ENCODE results near the gene COL4A2. TPM values are rescaled to one million over a fixed set of nuclear protein-coding genes. Genes with fewer than 3 reads are reported as not detected.
"Not testable (repeated sequence)": the region's sequence is repeated elsewhere in the genome, so short reads cannot be mapped to it uniquely, and the experiment has no call there.

COL4A2 gene
- total RNA-seq, 3 donors from 2014 or later: 0.63 to 1.2 (median 1.1) TPM

- DNase-seq (no peak), ATAC-seq (no peak)
- Mint-ChIP-seq H3K36me3 (ENCODE audit: insufficient read depth) (no peaks in the 10 kb centered on the region), H3K4me3 (no peak overlapping the region), H3K9me3 (no peaks in the 10 kb centered on the region), H3K4me1 (ENCODE audit: low read depth) (no peaks in the 10 kb centered on the region), H3K27me3 (ENCODE audit: low read depth) (peaks cover 62% of the 10 kb centered on the region)
Measured at GRCh38 chr13:110394371-110394841, 87.3 kb downstream of the COL4A2 start.

DNA sequence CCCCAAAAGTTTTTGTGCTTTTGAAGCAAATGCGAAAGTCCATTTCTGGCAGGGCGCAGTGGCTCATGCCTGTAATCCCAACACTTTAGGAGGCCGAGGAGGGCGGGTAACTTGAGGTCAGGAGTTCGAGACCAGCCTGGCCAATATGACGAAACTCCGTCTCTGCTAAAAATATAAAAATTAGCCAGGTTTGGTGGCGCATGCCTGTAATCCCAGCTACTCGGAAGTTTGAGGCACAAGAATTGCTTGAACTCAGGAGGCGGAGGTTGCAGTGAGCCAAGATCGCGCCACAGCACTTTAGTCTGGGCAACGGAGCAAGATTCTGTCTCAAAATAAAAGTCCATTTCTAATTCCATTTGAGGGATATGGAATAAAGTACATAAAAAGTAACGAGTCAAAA, 88.5 kb downstream of the COL4A2 start:
- not testable (repeated sequence) for H3K4me1 Mint-ChIP-seq (ENCODE audit: low read depth); H3K9me3 Mint-ChIP-seq; ATAC-seq; H3K4me3 Mint-ChIP-seq; H3K36me3 Mint-ChIP-seq (ENCODE audit: insufficient read depth); DNase-seq
- H3K27me3 Mint-ChIP-seq (ENCODE audit: low read depth): peaks cover 60% of the 10 kb centered on the region

GRCh38 chr13:110396476-110396875, 89.4 kb downstream of the COL4A2 start:
- ATAC-seq: no peak
- Mint-ChIP-seq H3K4me3 (no peak overlapping the region), H3K9me3 (no peaks in the 10 kb centered on the region), H3K36me3 (ENCODE audit: insufficient read depth) (no peaks in the 10 kb centered on the region), H3K4me1 (ENCODE audit: low read depth) (no peaks in the 10 kb centered on the region), H3K27me3 (ENCODE audit: low read depth) (peaks cover 58% of the 10 kb centered on the region)
- DNase-seq: no peak

DNA sequence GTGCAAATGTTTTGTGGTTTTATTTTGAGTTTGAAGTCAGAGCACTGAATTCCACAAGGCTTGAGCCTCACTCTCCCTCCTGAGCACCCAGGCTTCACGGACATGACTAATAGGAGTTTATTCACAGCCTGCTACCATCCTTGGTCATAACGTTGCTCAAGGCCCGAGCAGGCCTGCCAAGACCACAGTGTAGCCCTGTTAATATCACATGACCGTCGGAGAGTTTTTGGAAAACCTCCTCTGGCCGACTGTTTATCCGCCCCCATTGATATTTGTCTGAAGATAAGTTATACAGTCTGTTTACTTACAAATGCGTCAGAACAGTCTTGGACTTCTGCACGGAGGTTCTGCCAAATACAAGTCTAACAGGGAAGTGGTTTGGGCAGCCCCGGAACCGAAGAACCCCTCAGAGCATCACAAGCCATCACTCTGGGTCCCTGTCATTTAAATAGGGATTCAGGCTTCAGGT, 89.9 kb downstream of the COL4A2 start:
- Mint-ChIP-seq H3K9me3 (no peaks in the 10 kb centered on the region), H3K4me3 (no peak overlapping the region), H3K4me1 (ENCODE audit: low read depth) (no peaks in the 10 kb centered on the region), H3K27me3 (ENCODE audit: low read depth) (peaks cover 53% of the 10 kb centered on the region), H3K36me3 (ENCODE audit: insufficient read depth) (no peaks in the 10 kb centered on the region)
- DNase-seq (no peak), ATAC-seq (no peak)

GRCh38 chr13:110397436-110398115, 90.5 kb downstream of the COL4A2 start:
- ATAC-seq: no peak
- Mint-ChIP-seq H3K36me3 (ENCODE audit: insufficient read depth) (no peaks in the 10 kb centered on the region), H3K4me3 (no peak overlapping the region), H3K4me1 (ENCODE audit: low read depth) (no peaks in the 10 kb centered on the region), H3K27me3 (ENCODE audit: low read depth) (peaks cover 50% of the 10 kb centered on the region), H3K9me3 (no peaks in the 10 kb centered on the region)
- DNase-seq: no peak

GRCh38 chr13:110398564-110399507, 91.8 kb downstream of the COL4A2 start:
- DNase-seq (no peak), ATAC-seq (no peak)
- Mint-ChIP-seq H3K4me1 (ENCODE audit: low read depth) (no peaks in the 10 kb centered on the region), H3K36me3 (ENCODE audit: insufficient read depth) (no peaks in the 10 kb centered on the region), H3K9me3 (no peaks in the 10 kb centered on the region), H3K4me3 (no peak overlapping the region), H3K27me3 (ENCODE audit: low read depth) (peaks cover 50% of the 10 kb centered on the region)

DNA sequence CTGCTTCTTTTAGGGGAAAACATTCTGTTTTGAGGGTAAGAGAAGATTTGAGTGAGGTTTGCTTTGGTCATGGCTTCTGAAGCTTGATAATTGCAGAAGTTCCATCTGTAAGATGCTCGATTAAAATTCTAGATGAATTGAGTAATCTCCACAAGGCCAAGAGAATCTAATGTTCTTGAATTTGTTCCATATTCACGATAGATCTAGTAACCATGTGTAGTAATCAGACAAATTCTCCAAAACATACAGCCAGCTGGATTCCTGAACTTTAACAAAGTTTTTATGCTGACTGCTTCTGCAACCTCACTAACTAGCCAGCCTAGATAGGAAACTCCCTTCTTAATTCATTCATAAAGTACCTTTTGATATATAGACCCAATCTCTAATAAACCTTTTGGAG, 92.7 kb downstream of the COL4A2 start:
- Mint-ChIP-seq H3K27me3 (ENCODE audit: low read depth) (peaks cover 49% of the 10 kb centered on the region), H3K4me1 (ENCODE audit: low read depth) (no peaks in the 10 kb centered on the region), H3K4me3 (no peak overlapping the region), H3K36me3 (ENCODE audit: insufficient read depth) (no peaks in the 10 kb centered on the region), H3K9me3 (no peaks in the 10 kb centered on the region)
- ATAC-seq: no peak
- no peak for DNase-seq

GRCh38 chr13:110400786-110401533, 93.9 kb downstream of the COL4A2 start:
- no peak overlapping the region for H3K4me3 Mint-ChIP-seq
- no peaks in the 10 kb centered on the region for H3K4me1 Mint-ChIP-seq (ENCODE audit: low read depth)
- no peaks in the 10 kb centered on the region for H3K36me3 Mint-ChIP-seq (ENCODE audit: insufficient read depth)
- H3K9me3 Mint-ChIP-seq: no peaks in the 10 kb centered on the region
- no peak for DNase-seq
- H3K27me3 Mint-ChIP-seq (ENCODE audit: low read depth): peaks cover 50% of the 10 kb centered on the region
- no peak for ATAC-seq

DNA sequence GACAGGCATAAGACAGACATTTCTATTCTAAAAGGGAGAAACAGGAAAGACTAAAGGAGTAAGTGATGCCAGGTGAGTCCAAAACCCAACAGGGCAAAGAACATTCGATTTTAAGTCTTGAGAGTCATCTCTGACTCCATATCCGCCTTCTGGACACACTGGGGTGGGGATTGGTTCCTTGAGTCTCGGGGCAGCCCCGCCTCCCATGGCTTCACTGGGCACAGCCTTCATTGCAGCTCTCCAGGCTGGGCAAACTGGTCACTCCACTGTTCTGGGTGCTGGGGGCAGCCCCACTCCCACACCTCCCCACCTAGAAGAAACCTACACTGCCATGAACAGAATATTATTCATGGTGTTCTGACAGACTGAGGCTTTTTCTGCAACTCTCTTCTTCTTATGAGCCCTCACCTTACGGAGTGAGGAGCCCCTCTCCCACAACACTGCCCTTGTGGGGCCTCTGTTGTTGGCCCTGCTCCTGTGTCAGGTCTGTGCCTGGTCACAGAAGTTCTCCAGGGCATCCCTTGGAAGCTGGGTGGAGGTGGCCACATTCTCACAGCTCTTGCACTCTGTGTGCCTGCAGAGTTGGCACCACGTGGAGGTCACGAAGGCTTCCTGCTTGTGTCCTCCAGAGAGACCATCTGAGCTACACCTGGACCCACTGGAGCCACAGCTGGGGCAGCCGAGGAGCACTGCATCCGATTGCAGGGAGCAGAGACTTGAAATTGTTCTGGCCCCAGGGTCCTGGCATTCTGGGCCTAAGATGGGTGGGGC, 95.4 kb downstream of the COL4A2 start:
- no peak overlapping the region for H3K4me3 Mint-ChIP-seq
- DNase-seq: no peak
- ATAC-seq: no peak
- no peaks in the 10 kb centered on the region for H3K4me1 Mint-ChIP-seq (ENCODE audit: low read depth)
- no peaks in the 10 kb centered on the region for H3K36me3 Mint-ChIP-seq (ENCODE audit: insufficient read depth)
- H3K9me3 Mint-ChIP-seq: no peaks in the 10 kb centered on the region
- H3K27me3 Mint-ChIP-seq (ENCODE audit: low read depth): peaks cover 50% of the 10 kb centered on the region

DNA sequence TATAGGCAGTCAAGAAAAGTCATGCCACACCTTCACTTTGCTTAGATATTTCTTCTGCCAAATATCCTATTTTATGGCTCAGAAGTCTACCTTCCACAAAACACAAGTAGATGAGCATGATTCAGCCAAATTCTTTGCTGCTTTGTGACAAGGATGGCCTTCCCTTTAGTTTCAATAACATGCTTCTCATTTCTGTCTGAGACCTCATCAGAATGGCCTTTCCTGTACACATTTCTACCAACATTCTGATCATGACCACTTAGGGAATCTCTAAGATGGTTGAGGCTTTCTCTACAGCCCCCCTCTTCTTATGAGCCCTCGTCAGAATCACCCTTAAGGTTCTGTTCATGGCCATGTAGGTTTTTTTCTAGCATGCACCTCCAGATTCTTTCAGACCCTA, 96.2 kb downstream of the COL4A2 start:
- ATAC-seq (no peak), DNase-seq (no peak)
- Mint-ChIP-seq H3K4me1 (ENCODE audit: low read depth) (no peaks in the 10 kb centered on the region), H3K27me3 (ENCODE audit: low read depth) (peaks cover 45% of the 10 kb centered on the region), H3K36me3 (ENCODE audit: insufficient read depth) (no peaks in the 10 kb centered on the region), H3K9me3 (no peaks in the 10 kb centered on the region), H3K4me3 (no peak overlapping the region)

DNA sequence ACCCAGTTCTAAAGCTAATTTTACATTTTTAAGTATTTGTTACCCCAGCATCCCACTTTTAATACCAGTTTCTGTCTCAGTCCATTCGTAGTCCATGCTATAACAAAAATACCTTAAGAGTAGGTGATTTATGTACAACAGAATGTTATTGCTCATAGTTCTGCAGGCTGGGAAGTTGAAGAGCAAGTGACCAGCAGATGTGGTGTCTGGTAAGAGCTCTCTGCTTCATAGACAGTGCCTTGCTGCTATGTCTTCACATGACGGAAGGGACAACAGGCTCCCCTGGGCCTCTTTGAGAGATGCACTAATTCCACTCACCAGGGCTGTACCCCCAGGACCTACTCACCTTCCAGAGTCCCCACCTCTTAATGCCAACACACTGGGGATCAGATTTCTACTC, 96.6 kb downstream of the COL4A2 start:
- no peaks in the 10 kb centered on the region for H3K4me1 Mint-ChIP-seq (ENCODE audit: low read depth)
- no peak overlapping the region for H3K4me3 Mint-ChIP-seq
- ATAC-seq (no peak), DNase-seq (no peak)
- no peaks in the 10 kb centered on the region for H3K9me3 Mint-ChIP-seq
- H3K27me3 Mint-ChIP-seq (ENCODE audit: low read depth): peaks cover 42% of the 10 kb centered on the region
- H3K36me3 Mint-ChIP-seq (ENCODE audit: insufficient read depth): no peaks in the 10 kb centered on the region

- Mint-ChIP-seq H3K36me3 (ENCODE audit: insufficient read depth) (no peaks in the 10 kb centered on the region), H3K4me3 (no peak overlapping the region), H3K27me3 (ENCODE audit: low read depth) (peaks cover 43% of the 10 kb centered on the region), H3K9me3 (no peaks in the 10 kb centered on the region), H3K4me1 (ENCODE audit: low read depth) (no peaks in the 10 kb centered on the region)
- DNase-seq: no peak
- no peak for ATAC-seq
Measured at GRCh38 chr13:110404321-110404720, 97.2 kb downstream of the COL4A2 start.

GRCh38 chr13:110405597-110406450, 98.7 kb downstream of the COL4A2 start:
- no peak overlapping the region for H3K4me3 Mint-ChIP-seq
- DNase-seq: no peak
- H3K36me3 Mint-ChIP-seq (ENCODE audit: insufficient read depth): no peaks in the 10 kb centered on the region
- no peaks in the 10 kb centered on the region for H3K4me1 Mint-ChIP-seq (ENCODE audit: low read depth)
- H3K9me3 Mint-ChIP-seq: no peaks in the 10 kb centered on the region
- H3K27me3 Mint-ChIP-seq (ENCODE audit: low read depth): peaks cover 55% of the 10 kb centered on the region
- peak; percentile 34 to 38 for ATAC-seq

Measured in activated T-cell treated with anti-CD3 and anti-CD28 coated beads, Interleukin-2, amount 50 U/mL, for 4 hours (primary cell).